Breast epithelium (tissue), 4 donors: Measurements from ENCODE around the gene CRACDL. TPM values are rescaled to one million over a fixed set of nuclear protein-coding genes. Genes with fewer than 3 reads are reported as not detected.
"Not testable (repeated sequence)": the region's sequence is repeated elsewhere in the genome, so short reads cannot be mapped to it uniquely, and the experiment has no call there.

Source experiments
- DNase-seq, 2 donors: peaks; one replicate each; pipeline ENCODE4 v3.0.0-alpha.2; 2019; ENCODE audit warnings: low spot score in 2 of 2
- H3K27ac ChIP-seq, 2 donors: fragments of 200-600 bp; sonication (generic) in 1 of 2; one replicate each; pipeline ENCODE4 v1.5.1; 2016 to 2019; ENCODE audit warnings: mild to moderate bottlenecking in 1 of 2
- H3K27me3 ChIP-seq, 2 donors: fragments of 200-600 bp; sonication (generic) in 1 of 2; one replicate each; pipeline versions ENCODE4 v1.5.1 to v1.6.0; 2017 to 2019; ENCODE audit warnings: control low read depth in 1 of 2, mild to moderate bottlenecking in 1 of 2
- H3K36me3 ChIP-seq: fragments of 200-600 bp; one replicate; pipeline ENCODE4 v1.5.1; 2019
- H3K4me1 ChIP-seq, 2 donors: fragments of 200-600 bp; sonication (generic); one replicate each; pipeline ENCODE4 v1.5.1; 2016 to 2019; ENCODE audit warnings: control low read depth in 1 of 2
- H3K4me3 ChIP-seq, 3 donors: fragments of 200-600 bp; sonication (generic); 1 replicate in 2 of 3; 2 replicates in 1 of 3; pipeline ENCODE4 v1.5.1; 2016 to 2019; ENCODE audit warnings: mild to moderate bottlenecking in 3 of 3, moderate library complexity in 2 of 3
- H3K9me3 ChIP-seq, 2 donors: fragments of 200-600 bp; sonication (generic) in 1 of 2; one replicate each; pipeline ENCODE4 v1.5.1; 2016 to 2019; ENCODE audit warnings: control low read depth in 1 of 2
- POLR2A ChIP-seq: fragments of 450-650 bp; IDR thresholded peaks from one replicate; pipeline ENCODE4 v1.6.1; 2016; ENCODE audit warnings: antibody characterized with exemption, mild to moderate bottlenecking, moderate library complexity
- POLR2AphosphoS5 ChIP-seq, 3 donors: sonication (generic); formaldehyde crosslinking; IDR thresholded peaks; one replicate each; pipeline ENCODE4 v1.6.1; 2017; ENCODE audit warnings: antibody characterized with exemption in 3 of 3
- intact Hi-C: fragments of 100-400 bp; cut with DNase I; formaldehyde crosslinking; loops from one replicate; pipeline ENCODE4 v1.15.1; 2023; ENCODE audit warnings: low total_unique reads
- total RNA-seq, 3 donors: library from RNA; depleted of rRNA; stranded (reverse); fragments of >200 nt; gene quantifications; one replicate each; pipeline ENCODE4 v1.1.0, GENCODE V29; 2016
- TF ChIP-seq, protein P1 (sequence below), 3 donors: fragments of 450-650 bp; IDR thresholded peaks; one replicate each; pipeline ENCODE4 v1.5.1; 2016 to 2017; ENCODE audit warnings: antibody characterized with exemption in 3 of 3, mild to moderate bottlenecking in 3 of 3, moderate library complexity in 3 of 3

Gene CRACDL
- total RNA-seq, 3 donors from 2014 or later, result 0.96 to 12.1 (median 10.8) TPM

DNA sequence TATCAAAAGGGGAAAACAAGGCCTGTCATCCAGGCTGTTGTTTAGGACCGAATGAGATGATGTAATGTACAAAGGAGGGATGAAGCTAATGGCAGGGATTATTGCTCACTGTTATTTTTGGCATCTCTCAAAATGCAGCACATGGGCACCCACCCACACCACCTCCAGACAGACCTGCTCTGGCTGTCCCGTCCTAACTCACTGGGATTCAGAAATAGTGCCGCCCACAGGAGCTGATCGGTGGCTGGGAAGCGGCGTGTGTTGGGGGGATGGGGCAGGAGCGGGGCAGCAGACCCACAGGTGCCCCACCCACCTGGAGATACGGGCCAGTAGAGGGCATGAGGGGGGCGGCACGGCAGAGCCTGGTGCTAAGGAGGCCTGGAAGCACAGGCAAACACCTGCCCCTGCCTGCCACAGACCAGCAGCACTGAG is 52.2 kb downstream of the CRACDL start:
- Histone ChIP-seq H3K4me3 (no peak overlapping the region), H3K27me3 (no peaks in the 10 kb centered on the region), H3K36me3 (no peaks in the 10 kb centered on the region), H3K27ac (no peak overlapping the region), H3K9me3 (peaks cover 0 to 26% of the 10 kb centered on the region in 2 donors), H3K4me1 (no peaks in the 10 kb centered on the region)
- DNase-seq, result no peak
- TF ChIP-seq POLR2AphosphoS5 (IDR thresholded peaks at IDR 0.05) (no peak), POLR2A (no peak)
- TF ChIP-seq, protein P1, sequence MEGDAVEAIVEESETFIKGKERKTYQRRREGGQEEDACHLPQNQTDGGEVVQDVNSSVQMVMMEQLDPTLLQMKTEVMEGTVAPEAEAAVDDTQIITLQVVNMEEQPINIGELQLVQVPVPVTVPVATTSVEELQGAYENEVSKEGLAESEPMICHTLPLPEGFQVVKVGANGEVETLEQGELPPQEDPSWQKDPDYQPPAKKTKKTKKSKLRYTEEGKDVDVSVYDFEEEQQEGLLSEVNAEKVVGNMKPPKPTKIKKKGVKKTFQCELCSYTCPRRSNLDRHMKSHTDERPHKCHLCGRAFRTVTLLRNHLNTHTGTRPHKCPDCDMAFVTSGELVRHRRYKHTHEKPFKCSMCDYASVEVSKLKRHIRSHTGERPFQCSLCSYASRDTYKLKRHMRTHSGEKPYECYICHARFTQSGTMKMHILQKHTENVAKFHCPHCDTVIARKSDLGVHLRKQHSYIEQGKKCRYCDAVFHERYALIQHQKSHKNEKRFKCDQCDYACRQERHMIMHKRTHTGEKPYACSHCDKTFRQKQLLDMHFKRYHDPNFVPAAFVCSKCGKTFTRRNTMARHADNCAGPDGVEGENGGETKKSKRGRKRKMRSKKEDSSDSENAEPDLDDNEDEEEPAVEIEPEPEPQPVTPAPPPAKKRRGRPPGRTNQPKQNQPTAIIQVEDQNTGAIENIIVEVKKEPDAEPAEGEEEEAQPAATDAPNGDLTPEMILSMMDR (IDR thresholded peaks at IDR 0.05), result no peak
- intact Hi-C loops, result no loop called here

DNA sequence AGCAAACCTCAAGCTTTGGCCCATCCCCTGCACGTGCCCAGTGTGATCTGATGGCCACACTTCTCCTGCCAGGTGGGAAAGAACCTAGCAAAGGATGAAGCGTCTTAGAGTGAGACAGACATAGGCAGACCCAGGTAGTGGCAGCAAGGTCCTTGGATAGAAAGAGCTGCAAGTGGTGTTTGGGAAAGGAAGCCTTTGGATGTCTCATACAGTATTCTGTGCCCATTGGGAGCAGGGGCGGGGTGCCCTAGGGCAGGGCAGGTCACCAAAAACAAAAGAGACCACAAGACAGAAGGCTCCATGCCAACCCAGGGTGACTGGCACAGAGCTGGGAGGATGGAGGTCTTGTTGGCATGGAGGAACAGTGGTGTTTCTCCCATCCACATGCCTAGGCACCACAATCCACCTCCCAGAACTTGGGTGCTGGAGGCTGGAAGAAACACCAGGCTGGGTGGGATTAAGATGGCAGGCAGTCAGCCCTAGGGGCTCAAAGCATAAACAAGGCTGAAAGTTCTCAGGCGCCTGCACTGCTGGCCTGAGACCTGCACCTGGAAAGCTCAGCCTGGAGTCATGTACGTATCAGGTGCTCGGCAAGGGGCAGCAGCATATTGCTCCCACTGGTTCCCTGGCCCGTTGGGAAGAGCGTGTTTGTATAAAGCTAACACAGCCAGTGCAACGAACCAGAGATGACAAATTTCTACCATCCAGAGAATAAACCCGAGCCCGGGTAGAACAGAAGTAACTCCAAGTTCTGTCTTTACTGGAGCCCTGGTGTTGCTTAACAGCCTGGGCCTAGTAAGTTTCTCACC is 52.9 kb downstream of the CRACDL start:
- intact Hi-C loops, result no loop called here
- H3K4me3 ChIP-seq, result no peak overlapping the region
- no peaks in the 10 kb centered on the region for H3K4me1 ChIP-seq
- H3K27ac ChIP-seq, result no peak overlapping the region
- no peaks in the 10 kb centered on the region for H3K36me3 ChIP-seq
- H3K27me3 ChIP-seq, result no peaks in the 10 kb centered on the region
- DNase-seq, result no peak
- TF ChIP-seq POLR2A, result no peak
- TF ChIP-seq POLR2AphosphoS5 (IDR thresholded peaks at IDR 0.05), result no peak
- H3K9me3 ChIP-seq, result peaks cover 0 to 21% of the 10 kb centered on the region in 2 donors

DNA sequence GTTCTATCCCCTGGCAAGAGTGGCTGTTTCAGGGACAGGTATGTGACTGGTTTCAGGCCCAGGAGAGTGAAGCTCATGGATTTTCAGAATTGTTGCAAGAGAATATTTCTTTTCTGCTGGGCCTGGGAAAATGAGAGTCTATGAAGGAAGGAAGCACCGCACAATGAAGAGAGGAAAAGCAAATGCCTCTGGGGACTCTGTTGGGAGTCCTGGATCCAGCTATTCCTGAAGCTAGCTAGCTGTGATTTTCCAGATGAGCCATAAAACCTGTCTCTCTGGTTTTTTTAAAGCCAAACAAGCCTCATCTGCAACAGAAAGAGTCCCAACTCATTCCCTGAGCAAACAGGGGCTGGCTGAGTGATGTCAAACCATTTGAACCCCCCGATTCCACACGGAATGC is 53.7 kb downstream of the CRACDL start:
- no peak for DNase-seq
- Histone ChIP-seq H3K4me3 (no peak overlapping the region), H3K36me3 (no peaks in the 10 kb centered on the region), H3K9me3 (peaks cover 0 to 13% of the 10 kb centered on the region in 2 donors), H3K27me3 (no peaks in the 10 kb centered on the region), H3K4me1 (no peaks in the 10 kb centered on the region), H3K27ac (no peak overlapping the region)
- intact Hi-C loops, result no loop called here
- TF ChIP-seq POLR2A (no peak), POLR2AphosphoS5 (IDR thresholded peaks at IDR 0.05) (no peak)
- TF ChIP-seq, protein P1 (IDR thresholded peaks at IDR 0.05), result no peak

DNA sequence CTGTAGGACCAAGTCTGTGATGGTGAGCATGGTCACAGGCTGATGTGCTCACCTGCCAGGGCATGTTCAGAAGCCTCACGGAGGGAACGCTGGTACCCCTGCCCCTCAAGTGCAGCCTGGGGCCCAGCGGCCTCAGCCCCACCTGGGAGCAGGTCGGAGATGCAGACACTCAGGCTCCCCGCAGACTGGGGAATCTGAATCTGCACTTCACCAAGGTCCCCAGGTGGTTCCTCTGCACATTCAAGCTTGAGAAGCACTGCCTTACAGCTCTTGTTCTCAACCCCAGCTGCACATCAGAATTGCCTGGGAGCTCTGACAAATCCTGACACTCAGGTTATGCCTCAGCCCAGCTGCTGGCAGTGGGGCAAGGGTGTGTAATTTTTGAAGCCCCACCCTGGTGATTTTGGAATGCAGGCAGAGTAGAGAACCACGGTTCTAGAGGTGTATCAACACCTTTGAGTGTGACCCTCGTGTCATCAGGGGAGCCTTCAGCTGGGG is 54.8 kb downstream of the CRACDL start:
- no peak overlapping the region for H3K27ac ChIP-seq
- no peaks in the 10 kb centered on the region for H3K27me3 ChIP-seq
- intact Hi-C loops, result no loop called here
- no peaks in the 10 kb centered on the region for H3K36me3 ChIP-seq
- peaks cover 0 to 4% of the 10 kb centered on the region in 2 donors for H3K9me3 ChIP-seq
- TF ChIP-seq POLR2A, result no peak
- TF ChIP-seq POLR2AphosphoS5 (IDR thresholded peaks at IDR 0.05), result no peak
- TF ChIP-seq, protein P1 (IDR thresholded peaks at IDR 0.05), result no peak
- no peak for DNase-seq
- no peaks in the 10 kb centered on the region for H3K4me1 ChIP-seq
- H3K4me3 ChIP-seq, result no peak overlapping the region

DNA sequence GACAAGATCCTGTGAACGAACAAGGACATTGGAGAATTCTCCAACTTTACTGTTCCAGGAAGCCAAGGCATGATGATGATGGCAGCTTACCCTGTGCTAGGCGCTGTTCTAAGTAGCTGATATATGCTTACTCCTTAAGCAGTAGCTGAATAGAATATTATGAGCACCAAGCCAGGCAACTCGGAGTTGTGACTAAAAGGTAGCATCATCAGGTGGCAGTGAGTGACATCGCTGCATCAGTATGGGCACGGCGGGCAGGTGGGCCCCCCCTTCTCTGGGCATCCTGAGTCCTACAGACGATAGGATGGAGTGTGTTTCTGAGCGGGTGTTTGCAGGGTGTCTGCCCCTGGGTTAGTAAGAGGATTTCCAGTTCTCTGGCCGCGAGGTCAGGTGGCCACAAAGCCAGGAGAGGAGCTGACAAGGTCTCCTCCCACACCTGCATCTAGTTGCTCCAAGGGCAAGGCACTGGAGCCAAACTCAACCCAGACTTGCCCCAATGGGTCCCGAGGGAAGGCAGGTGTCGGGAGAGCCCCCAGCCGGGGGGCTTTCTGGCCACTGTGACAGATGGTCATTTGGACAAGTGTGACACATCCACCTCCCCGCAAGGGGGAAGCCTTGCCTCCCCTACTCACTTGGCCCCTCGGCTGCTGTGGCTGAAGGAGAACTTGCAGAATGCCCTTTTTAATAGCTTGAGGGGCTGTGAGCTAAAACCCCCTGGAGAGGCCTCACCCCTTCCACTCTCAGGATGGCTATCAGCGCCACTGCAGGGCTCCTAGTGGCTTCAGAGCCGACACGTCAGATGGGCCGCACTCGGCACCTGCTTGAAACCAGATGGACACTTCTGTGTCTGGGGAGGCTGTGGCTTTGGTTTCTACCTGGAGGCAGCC is 55.5 kb downstream of the CRACDL start:
- Histone ChIP-seq H3K27me3 (no peaks in the 10 kb centered on the region), H3K4me1 (no peaks in the 10 kb centered on the region), H3K36me3 (no peaks in the 10 kb centered on the region), H3K4me3 (no peak overlapping the region), H3K9me3 (no peaks in the 10 kb centered on the region), H3K27ac (no peak overlapping the region)
- intact Hi-C loops, result no loop called here
- DNase-seq, result no peak
- no peak for TF ChIP-seq POLR2AphosphoS5 (IDR thresholded peaks at IDR 0.05)
- TF ChIP-seq, protein P1 (IDR thresholded peaks at IDR 0.05), result no peak
- no peak for TF ChIP-seq POLR2A

DNA sequence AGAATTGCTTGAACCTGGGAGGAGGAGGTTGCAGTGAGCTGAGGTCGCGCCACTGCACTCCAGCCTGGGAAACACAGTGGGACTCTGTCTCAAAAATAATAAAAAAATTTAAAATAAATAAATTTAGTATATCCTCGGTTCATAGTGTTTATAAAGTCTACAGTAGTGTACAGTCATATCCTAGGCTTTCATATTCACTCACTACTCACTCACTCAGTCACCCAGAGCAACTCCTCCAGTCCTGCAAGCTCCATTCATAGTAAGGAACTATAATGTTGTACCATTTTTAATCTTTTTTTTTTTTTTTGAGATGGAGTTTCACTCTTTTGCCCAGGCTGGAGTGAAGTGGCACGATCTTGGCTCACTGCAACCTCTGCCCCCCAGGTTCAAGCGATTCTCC is 58.4 kb downstream of the CRACDL start:
- H3K27me3 ChIP-seq, H3K4me3 ChIP-seq, H3K27ac ChIP-seq, H3K9me3 ChIP-seq, DNase-seq, intact Hi-C loops, H3K4me1 ChIP-seq, H3K36me3 ChIP-seq: not testable (repeated sequence)
